ENCODE data around the gene KSR2. TPM values are rescaled to one million over a fixed set of nuclear protein-coding genes. Genes with fewer than 3 reads are reported as not detected.

Gene KSR2
- total RNA-seq, 4 donors from 2014 or later, result under 0.01 to 0.06 (median 0.03) TPM

- intact Hi-C loops (cut with DNase I), result no loop called here
- Histone ChIP-seq H3K4me1 (no peaks in the 10 kb centered on the region), H3K4me3 (no peak overlapping the region), H3K27me3 (peaks cover 0 to 31% (median 0%) of the 10 kb centered on the region in 4 donors), H3K9me3 (no peaks in the 10 kb centered on the region), H3K36me3 (no peaks in the 10 kb centered on the region), H3K27ac (replicated peaks in 1 of 4) (no peak overlapping the region)
- no peak for DNase-seq (ENCODE audit: extremely low spot score)
- TF ChIP-seq POLR2A (IDR thresholded peaks at IDR 0.05; ENCODE audit: low read depth) (no peak), CTCF (IDR thresholded peaks at IDR 0.05) (no peak), POLR2AphosphoS5 (IDR thresholded peaks at IDR 0.05) (no peak), EP300 (IDR thresholded peaks at IDR 0.05) (no peak)
- WGBS, result 84% methylated on average over 3 of the region's 3 CpGs
Measured at GRCh38 chr12:117433878-117434277, 534.9 kb downstream of the KSR2 start.

- TF ChIP-seq POLR2A (IDR thresholded peaks at IDR 0.05; ENCODE audit: low read depth) (no peak), POLR2AphosphoS5 (IDR thresholded peaks at IDR 0.05) (no peak), CTCF (IDR thresholded peaks at IDR 0.05) (no peak), EP300 (IDR thresholded peaks at IDR 0.05) (no peak)
- Histone ChIP-seq H3K4me1 (no peaks in the 10 kb centered on the region), H3K9me3 (no peaks in the 10 kb centered on the region), H3K4me3 (no peak overlapping the region), H3K27me3 (peaks cover 0 to 14% (median 0%) of the 10 kb centered on the region in 4 donors), H3K36me3 (no peaks in the 10 kb centered on the region), H3K27ac (replicated peaks in 1 of 4) (no peak overlapping the region)
- 73% methylated on average over 6 of the region's 6 CpGs for WGBS
- intact Hi-C loops (cut with DNase I), result no loop called here
- DNase-seq (ENCODE audit: extremely low spot score), result no peak
Measured at GRCh38 chr12:117430246-117430645, 538.5 kb downstream of the KSR2 start.

GRCh38 chr12:117427211-117427610 lies 541.6 kb downstream of the KSR2 start:
- no peaks in the 10 kb centered on the region for H3K36me3 ChIP-seq
- no peak overlapping the region for H3K4me3 ChIP-seq
- H3K9me3 ChIP-seq, result no peaks in the 10 kb centered on the region
- no peaks in the 10 kb centered on the region for H3K4me1 ChIP-seq
- peaks cover 0 to 4% (median 0%) of the 10 kb centered on the region in 4 donors for H3K27me3 ChIP-seq
- no peak for DNase-seq (ENCODE audit: extremely low spot score)
- intact Hi-C loops (cut with DNase I), result no loop called here
- 70% methylated on average over 3 of the region's 3 CpGs for WGBS
- TF ChIP-seq POLR2A (IDR thresholded peaks at IDR 0.05; ENCODE audit: low read depth), result no peak
- TF ChIP-seq POLR2AphosphoS5 (IDR thresholded peaks at IDR 0.05), result no peak
- no peak for TF ChIP-seq CTCF (IDR thresholded peaks at IDR 0.05)
- no peak for TF ChIP-seq EP300 (IDR thresholded peaks at IDR 0.05)
- H3K27ac ChIP-seq (replicated peaks in 1 of 4), result no peak overlapping the region

- no peak for DNase-seq (ENCODE audit: extremely low spot score)
- Histone ChIP-seq H3K4me3 (no peak overlapping the region), H3K9me3 (no peaks in the 10 kb centered on the region), H3K4me1 (no peaks in the 10 kb centered on the region), H3K36me3 (no peaks in the 10 kb centered on the region), H3K27ac (replicated peaks in 1 of 4) (no peak overlapping the region), H3K27me3 (peaks cover 0 to 16% (median 0%) of the 10 kb centered on the region in 4 donors)
- WGBS, result 75% methylated on average over 2 of the region's 2 CpGs
- TF ChIP-seq POLR2AphosphoS5 (IDR thresholded peaks at IDR 0.05), result no peak
- TF ChIP-seq POLR2A (IDR thresholded peaks at IDR 0.05; ENCODE audit: low read depth), result no peak
- intact Hi-C loops (cut with DNase I), result no loop called here
Measured at GRCh38 chr12:117421987-117422386, 546.8 kb downstream of the KSR2 start.

- H3K27me3 ChIP-seq, result peaks cover 0 to 16% (median 0%) of the 10 kb centered on the region in 4 donors
- no peak for DNase-seq (ENCODE audit: extremely low spot score)
- H3K4me3 ChIP-seq, result no peak overlapping the region
- 43% methylated on average over 4 of the region's 4 CpGs for WGBS
- no peaks in the 10 kb centered on the region for H3K36me3 ChIP-seq
- intact Hi-C loops (cut with DNase I), result no loop called here
- H3K9me3 ChIP-seq, result no peaks in the 10 kb centered on the region
- no peak for TF ChIP-seq EP300 (IDR thresholded peaks at IDR 0.05)
- TF ChIP-seq POLR2A (IDR thresholded peaks at IDR 0.05; ENCODE audit: low read depth), result no peak
- TF ChIP-seq POLR2AphosphoS5 (IDR thresholded peaks at IDR 0.05), result no peak
- TF ChIP-seq CTCF (IDR thresholded peaks at IDR 0.05), result no peak
- H3K27ac ChIP-seq (replicated peaks in 1 of 4), result no peak overlapping the region
- H3K4me1 ChIP-seq, result no peaks in the 10 kb centered on the region
Measured at GRCh38 chr12:117421068-117421752, 547.6 kb downstream of the KSR2 start.
